GM12864 (cell line): Measurements from ENCODE around the gene CDAN1.

Experiments used
- DNase-seq: peaks from one replicate; pipeline ENCODE4 v3.0.0-alpha.2; 2011; ENCODE audit warnings: low read depth
- H3K4me3 ChIP-seq: 2 replicates; pipeline ENCODE4 v1.5.1; 2011; ENCODE audit warnings: mild to moderate bottlenecking, low read depth, low read length, control low read depth
- CTCF ChIP-seq: IDR thresholded peaks from 2 replicates; pipeline ENCODE4 v1.5.1; 2011; ENCODE audit warnings: low read depth, mild to moderate bottlenecking, moderate library complexity, low read length, control low read depth, inconsistent platforms; ENCODE audit errors: missing control alignments

CDAN1 gene, protein sequence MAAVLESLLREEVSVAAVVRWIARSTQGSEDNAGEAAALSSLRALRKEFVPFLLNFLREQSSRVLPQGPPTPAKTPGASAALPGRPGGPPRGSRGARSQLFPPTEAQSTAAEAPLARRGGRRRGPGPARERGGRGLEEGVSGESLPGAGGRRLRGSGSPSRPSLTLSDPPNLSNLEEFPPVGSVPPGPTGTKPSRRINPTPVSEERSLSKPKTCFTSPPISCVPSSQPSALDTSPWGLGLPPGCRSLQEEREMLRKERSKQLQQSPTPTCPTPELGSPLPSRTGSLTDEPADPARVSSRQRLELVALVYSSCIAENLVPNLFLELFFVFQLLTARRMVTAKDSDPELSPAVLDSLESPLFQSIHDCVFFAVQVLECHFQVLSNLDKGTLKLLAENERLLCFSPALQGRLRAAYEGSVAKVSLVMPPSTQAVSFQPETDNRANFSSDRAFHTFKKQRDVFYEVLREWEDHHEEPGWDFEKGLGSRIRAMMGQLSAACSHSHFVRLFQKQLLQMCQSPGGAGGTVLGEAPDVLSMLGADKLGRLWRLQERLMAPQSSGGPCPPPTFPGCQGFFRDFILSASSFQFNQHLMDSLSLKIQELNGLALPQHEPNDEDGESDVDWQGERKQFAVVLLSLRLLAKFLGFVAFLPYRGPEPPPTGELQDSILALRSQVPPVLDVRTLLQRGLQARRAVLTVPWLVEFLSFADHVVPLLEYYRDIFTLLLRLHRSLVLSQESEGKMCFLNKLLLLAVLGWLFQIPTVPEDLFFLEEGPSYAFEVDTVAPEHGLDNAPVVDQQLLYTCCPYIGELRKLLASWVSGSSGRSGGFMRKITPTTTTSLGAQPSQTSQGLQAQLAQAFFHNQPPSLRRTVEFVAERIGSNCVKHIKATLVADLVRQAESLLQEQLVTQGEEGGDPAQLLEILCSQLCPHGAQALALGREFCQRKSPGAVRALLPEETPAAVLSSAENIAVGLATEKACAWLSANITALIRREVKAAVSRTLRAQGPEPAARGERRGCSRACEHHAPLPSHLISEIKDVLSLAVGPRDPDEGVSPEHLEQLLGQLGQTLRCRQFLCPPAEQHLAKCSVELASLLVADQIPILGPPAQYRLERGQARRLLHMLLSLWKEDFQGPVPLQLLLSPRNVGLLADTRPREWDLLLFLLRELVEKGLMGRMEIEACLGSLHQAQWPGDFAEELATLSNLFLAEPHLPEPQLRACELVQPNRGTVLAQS

DNA sequence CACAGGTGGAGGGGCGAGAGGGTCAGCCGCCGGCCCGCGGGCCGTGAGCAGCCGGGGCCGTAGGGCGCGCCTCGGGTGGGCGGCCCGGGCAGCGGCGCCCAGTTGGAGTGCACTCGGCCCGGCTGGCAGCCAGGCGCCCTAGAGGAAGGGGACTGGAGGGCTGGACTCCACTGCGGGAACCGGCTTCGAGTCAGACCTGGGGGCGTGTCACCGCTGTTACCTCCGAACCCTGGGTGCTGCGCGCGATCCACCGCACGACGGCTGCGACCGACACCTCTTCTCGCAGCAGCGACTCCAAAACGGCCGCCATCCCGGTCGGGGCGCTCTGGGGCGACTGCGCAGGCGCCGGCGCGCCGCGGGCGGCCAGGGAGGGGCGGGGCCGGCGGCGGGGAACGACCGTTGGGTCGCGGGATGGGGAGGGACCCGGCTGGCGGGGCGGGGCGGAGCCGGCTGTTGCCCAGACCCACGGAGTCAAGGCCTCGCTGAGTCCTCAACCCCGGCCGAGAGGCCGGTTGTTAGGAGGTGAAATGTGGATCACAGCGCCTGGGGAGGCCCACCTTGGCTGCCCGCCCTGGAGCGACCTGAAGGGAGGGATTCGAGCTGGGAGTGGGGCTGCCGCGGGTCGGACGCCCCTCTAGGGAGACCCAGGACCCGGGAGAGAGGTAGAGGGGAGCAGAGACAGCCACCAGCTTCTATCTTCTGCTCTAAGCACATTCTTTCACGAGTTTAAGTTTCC, at the start of gene CDAN1:
CDAN1 (minus strand) TSS at position 336 of the 736 bp plus-strand sequence; CDS start at position 310, 26 bp downstream.
- TF ChIP-seq CTCF, result no peak
- DNase-seq, result peak; percentile 26
- H3K4me3 ChIP-seq, result peak within 1 kb of the TSS; percentile 66

- no peak for TF ChIP-seq CTCF
- no peak for DNase-seq
- no peak overlapping the region for H3K4me3 ChIP-seq
These were observed 48.6 kb upstream of the CDAN1 start for GRCh38 chr15:42785569-42785968.

- no peak for TF ChIP-seq CTCF
- DNase-seq, result no peak
- no peak overlapping the region for H3K4me3 ChIP-seq
These were observed 47.8 kb upstream of the CDAN1 start for GRCh38 chr15:42784705-42785104.

- TF ChIP-seq CTCF, result no peak
- DNase-seq, result no peak
- no peak overlapping the region for H3K4me3 ChIP-seq
These were observed 45.8 kb upstream of the CDAN1 start for GRCh38 chr15:42782716-42783115.

- no peak for TF ChIP-seq CTCF
- no peak for DNase-seq
- no peak overlapping the region for H3K4me3 ChIP-seq
These were observed 38.5 kb upstream of the CDAN1 start for GRCh38 chr15:42775416-42775815.

DNA sequence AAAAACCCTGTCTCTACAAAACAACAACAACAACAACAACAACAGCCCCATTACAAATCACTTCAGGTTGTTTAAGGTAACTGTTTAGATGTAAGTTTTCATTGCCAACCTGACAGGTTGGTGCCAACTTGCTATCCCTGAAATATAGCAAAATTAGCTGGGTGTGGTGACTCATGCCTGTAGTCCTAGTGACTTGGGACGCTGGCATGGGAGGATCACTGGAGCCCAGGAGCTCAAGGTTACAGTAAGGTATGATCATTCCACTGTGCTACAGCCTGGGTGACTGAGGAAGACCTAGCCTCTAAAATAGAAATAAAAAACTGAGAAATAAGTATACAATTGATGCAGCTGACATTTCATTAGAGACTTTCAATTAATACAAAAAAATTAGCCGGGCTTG, 36.0 kb upstream of the CDAN1 start:
- H3K4me3 ChIP-seq, result no peak overlapping the region
- no peak for DNase-seq
- TF ChIP-seq CTCF, result no peak
